ENCODE measurements around the gene TMPRSS2. TPM values are rescaled to one million over a fixed set of nuclear protein-coding genes. Genes with fewer than 3 reads are reported as not detected.

TMPRSS2 gene
- total and polyA plus RNA-seq, 2 donors (not counting 1 experiment from before 2014, with no cell fraction given) = not detected

- TF ChIP-seq CTCF (IDR thresholded peaks at IDR 0.05) (no peak), EZH2 (IDR thresholded peaks at IDR 0.05; ENCODE audit: borderline replicate concordance, insufficient read depth, low read depth, low read length, poor library complexity, severe bottlenecking) (no peak)
- Mint-ChIP-seq H3K4me3 (no peak overlapping the region), H3K27me3 (peaks cover 37% of the 10 kb centered on the region), H3K27ac (no peak overlapping the region), H3K9me3 (ENCODE audit: insufficient read depth) (no peaks in the 10 kb centered on the region), H3K4me1 (no peaks in the 10 kb centered on the region)
- ChIA-PET POLR2A (no interaction called here), CTCF (no interaction called here)
- 97% methylated on average over 7 of the region's 7 CpGs for WGBS (ENCODE audit: insufficient coverage)
- no peak overlapping the region for H2AFZ ChIP-seq (ENCODE audit: insufficient read depth, low read depth, low read length, poor library complexity, severe bottlenecking)
- H3K9ac ChIP-seq (ENCODE audit: low read length) = no peak overlapping the region
- H3K4me2 ChIP-seq (replicated peaks; ENCODE audit: low read depth, low read length, poor library complexity, severe bottlenecking) = no peak overlapping the region
- H3K36me3 ChIP-seq (replicated peaks in 1 of 2; ENCODE audit: control extremely low read depth in 1 of 2, control insufficient read depth in 1 of 2, extremely low read depth in 1 of 2, insufficient read depth in 2 of 2, low read length in 1 of 2) = no peaks in the 10 kb centered on the region
- no peaks in the 10 kb centered on the region for H3K9me3 ChIP-seq (ENCODE audit: control extremely low read depth in 1 of 3, control insufficient read depth in 2 of 3, insufficient read depth in 1 of 3, low read length in 2 of 3)
- peaks cover 0 to 19% (median 4%) of the 10 kb centered on the region in 4 experiments for H3K27me3 ChIP-seq (replicated peaks in 1 of 4; ENCODE audit: control extremely low read depth in 1 of 4, control insufficient read depth in 3 of 4, insufficient read depth in 4 of 4, low read length in 3 of 4)
- H3K27ac ChIP-seq (ENCODE audit: low read length in 2 of 2) = no peak overlapping the region
- no peaks in the 10 kb centered on the region for H4K20me1 ChIP-seq (ENCODE audit: control insufficient read depth, insufficient read depth, low read length, poor library complexity, severe bottlenecking)
- intact Hi-C loops (cut with micrococcal nuclease) = no loop called here
- ATAC-seq (ENCODE audit: low read depth) (no peak), DNase-seq (no peak)
- no peaks in the 10 kb centered on the region for H3K4me1 ChIP-seq (ENCODE audit: control insufficient read depth in 2 of 2, insufficient read depth in 2 of 2, low read length in 2 of 2)
- H3K4me3 ChIP-seq (ENCODE audit: control extremely low read depth in 1 of 5, extremely low read depth in 1 of 5, insufficient read depth in 1 of 5, low read depth in 2 of 5, low read length in 4 of 5) = no peak overlapping the region
- H3K79me2 ChIP-seq (ENCODE audit: control insufficient read depth, insufficient read depth, low read length) = no peaks in the 10 kb centered on the region
Measured at GRCh38 chr21:41501919-41502318, 6.0 kb downstream of the TMPRSS2 start.

GRCh38 chr21:41500931-41501381 lies 7.0 kb downstream of the TMPRSS2 start:
- H2AFZ ChIP-seq (ENCODE audit: insufficient read depth, low read depth, low read length, poor library complexity, severe bottlenecking) = no peak overlapping the region
- Mint-ChIP-seq H3K27me3 (peaks cover 31% of the 10 kb centered on the region), H3K4me1 (no peaks in the 10 kb centered on the region), H3K9me3 (ENCODE audit: insufficient read depth) (no peaks in the 10 kb centered on the region), H3K27ac (no peak overlapping the region), H3K4me3 (no peak overlapping the region)
- H3K4me1 ChIP-seq (ENCODE audit: control insufficient read depth in 2 of 2, insufficient read depth in 2 of 2, low read length in 2 of 2) = no peaks in the 10 kb centered on the region
- ChIA-PET CTCF (no interaction called here), POLR2A (no interaction called here)
- no peaks in the 10 kb centered on the region for H4K20me1 ChIP-seq (ENCODE audit: control insufficient read depth, insufficient read depth, low read length, poor library complexity, severe bottlenecking)
- H3K9ac ChIP-seq (ENCODE audit: low read length) = no peak overlapping the region
- H3K9me3 ChIP-seq (ENCODE audit: control extremely low read depth in 1 of 3, control insufficient read depth in 2 of 3, insufficient read depth in 1 of 3, low read length in 2 of 3) = no peaks in the 10 kb centered on the region
- ATAC-seq (ENCODE audit: low read depth) = no peak
- WGBS (ENCODE audit: insufficient coverage) = 59% methylated on average over 3 of the region's 9 CpGs
- H3K27me3 ChIP-seq (replicated peaks in 1 of 4; ENCODE audit: control extremely low read depth in 1 of 4, control insufficient read depth in 3 of 4, insufficient read depth in 4 of 4, low read length in 3 of 4) = peaks cover 0 to 9% (median 2%) of the 10 kb centered on the region in 4 experiments
- no peaks in the 10 kb centered on the region for H3K79me2 ChIP-seq (ENCODE audit: control insufficient read depth, insufficient read depth, low read length)
- no peak overlapping the region for H3K4me3 ChIP-seq (ENCODE audit: control extremely low read depth in 1 of 5, extremely low read depth in 1 of 5, insufficient read depth in 1 of 5, low read depth in 2 of 5, low read length in 4 of 5)
- intact Hi-C loops (cut with micrococcal nuclease) = no loop called here
- no peaks in the 10 kb centered on the region for H3K36me3 ChIP-seq (replicated peaks in 1 of 2; ENCODE audit: control extremely low read depth in 1 of 2, control insufficient read depth in 1 of 2, extremely low read depth in 1 of 2, insufficient read depth in 2 of 2, low read length in 1 of 2)
- no peak overlapping the region for H3K27ac ChIP-seq (ENCODE audit: low read length in 2 of 2)
- TF ChIP-seq EZH2 (IDR thresholded peaks at IDR 0.05; ENCODE audit: borderline replicate concordance, insufficient read depth, low read depth, low read length, poor library complexity, severe bottlenecking) = no peak
- TF ChIP-seq CTCF (IDR thresholded peaks at IDR 0.05) = no peak
- no peak for DNase-seq
- no peak overlapping the region for H3K4me2 ChIP-seq (replicated peaks; ENCODE audit: low read depth, low read length, poor library complexity, severe bottlenecking)

Measured in B cell (primary cell).